DMS53 treated with DMSO at 0.1 percent for 48 hours (cell line): ENCODE results near the gene BRINP3.
"Not testable (repeated sequence)": the region's sequence is repeated elsewhere in the genome, so short reads cannot be mapped to it uniquely, and the experiment has no call there.

ENCODE experiments used
- DNase-seq: peaks from one replicate; lab custom pipeline; 2025; ENCODE audit not compliant: unreplicated experiment; lab: John Stamatoyannopoulos, UW

Gene BRINP3

DNA sequence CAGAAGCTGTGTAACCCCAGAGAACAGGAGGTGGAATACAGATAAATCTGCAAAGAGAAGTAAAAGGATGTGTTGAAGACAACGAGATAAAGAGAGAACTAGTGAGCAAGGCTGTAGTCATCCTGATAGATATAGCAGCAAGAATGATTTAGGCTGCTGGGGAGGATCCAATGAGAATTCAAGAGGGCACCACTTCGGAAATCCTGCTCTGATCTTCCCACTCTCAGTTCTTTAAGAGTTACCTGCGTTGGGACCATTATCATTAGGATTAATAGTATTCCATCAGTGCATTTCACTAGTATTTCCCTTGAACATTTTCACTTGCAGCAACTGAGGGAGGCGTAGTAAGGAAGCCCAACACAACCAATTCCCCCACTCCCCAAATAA, at the start of gene BRINP3:
Gene BRINP3, minus strand, starts transcription at position 103 of the 387 bp plus-strand sequence.
- no peak for DNase-seq

DNA sequence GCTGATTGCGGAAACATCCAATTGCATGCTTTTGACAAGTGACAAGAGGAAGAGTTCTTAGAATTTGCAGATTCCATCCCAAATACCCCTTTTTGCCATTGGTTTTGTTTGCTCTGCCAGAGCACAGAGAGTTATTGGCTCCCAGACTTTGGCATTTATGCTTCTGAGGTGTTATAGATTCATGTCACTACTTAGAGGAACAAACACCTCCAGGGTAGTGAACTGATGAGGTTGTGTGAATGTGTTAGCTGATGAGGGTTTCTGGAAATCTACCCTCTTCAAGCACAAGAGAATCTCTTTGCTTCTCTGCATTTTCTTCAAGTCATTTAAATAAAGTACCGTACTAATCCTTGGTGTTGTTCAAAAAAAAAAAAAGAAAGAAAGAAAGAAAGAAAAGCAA, 33.9 kb upstream of the BRINP3 start:
- DNase-seq = no peak

DNA sequence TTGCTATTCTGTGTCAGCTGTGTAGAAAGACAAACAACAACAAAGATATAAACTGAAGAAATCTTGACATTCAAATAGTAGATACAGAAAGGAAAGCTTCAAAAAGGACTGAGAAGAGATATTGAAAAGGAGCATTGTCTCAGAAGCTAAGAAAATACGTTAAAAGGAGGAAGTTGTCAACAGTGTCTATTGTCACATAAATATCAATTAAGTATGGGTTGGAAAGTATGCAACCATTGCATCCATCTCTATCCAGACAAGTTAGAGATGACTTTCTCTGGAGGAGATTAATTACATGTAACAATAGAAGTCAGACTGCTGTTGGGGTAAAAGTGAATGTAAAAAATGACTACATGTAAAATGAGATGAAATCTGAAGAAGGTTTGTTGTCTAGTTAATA, 29.7 kb upstream of the BRINP3 start:
- DNase-seq = no peak

DNA sequence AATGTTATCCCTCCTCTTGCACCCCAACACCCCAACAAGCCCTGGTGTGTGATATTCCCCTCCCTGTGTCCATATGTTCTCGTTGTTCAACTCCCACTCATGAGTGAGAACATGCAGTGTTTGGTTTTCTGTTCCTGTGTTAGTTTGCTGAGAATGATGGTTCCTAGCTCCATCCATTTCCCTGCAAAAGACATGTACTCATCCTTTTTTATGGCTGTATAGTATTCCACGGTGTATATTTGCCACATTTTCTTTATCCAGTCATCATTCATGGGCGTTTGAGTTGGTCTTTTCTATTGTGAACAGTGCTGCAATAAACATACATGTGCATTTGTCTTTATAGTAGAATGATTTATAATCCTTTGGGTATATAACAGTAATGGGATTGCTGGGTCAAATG, 26.9 kb upstream of the BRINP3 start:
- DNase-seq = not testable (repeated sequence)

DNA sequence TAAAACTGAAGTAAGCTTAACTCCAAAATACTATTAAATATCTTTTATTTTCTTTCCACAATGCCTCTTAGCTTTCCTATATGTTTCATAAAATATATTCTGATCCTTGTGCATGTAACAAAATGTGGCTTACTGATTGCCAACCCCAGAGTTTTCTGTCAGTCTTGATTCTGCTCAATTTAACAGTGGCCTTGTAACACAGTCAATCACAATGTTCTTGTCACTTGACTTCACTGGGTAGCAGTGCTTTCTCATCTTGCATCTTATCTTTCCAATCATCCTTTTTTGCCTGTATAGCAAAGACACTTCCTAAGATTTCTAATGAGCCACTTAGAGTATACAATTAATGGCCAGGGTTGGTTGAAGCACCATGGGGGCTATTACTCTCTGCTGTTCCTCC, 19.9 kb upstream of the BRINP3 start:
- DNase-seq = no peak

DNA sequence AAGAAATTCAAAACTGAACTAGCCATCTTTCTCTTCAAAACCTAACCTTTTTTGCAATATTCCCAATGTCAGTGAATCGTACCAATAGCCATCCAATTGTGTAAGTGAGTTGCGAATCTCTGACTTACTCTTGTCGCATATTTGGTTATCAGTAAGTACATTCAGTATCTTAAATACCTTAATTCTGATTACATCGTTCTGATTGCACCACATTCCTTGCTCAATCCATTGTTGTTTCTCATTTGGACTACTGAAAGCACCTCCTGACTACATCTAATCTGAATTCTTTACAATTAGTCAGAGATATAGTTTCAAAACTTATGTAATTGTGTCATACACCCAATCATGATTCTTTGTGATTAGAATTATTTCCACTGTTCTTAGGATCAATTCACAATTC, 16.8 kb upstream of the BRINP3 start:
- no peak for DNase-seq

DNA sequence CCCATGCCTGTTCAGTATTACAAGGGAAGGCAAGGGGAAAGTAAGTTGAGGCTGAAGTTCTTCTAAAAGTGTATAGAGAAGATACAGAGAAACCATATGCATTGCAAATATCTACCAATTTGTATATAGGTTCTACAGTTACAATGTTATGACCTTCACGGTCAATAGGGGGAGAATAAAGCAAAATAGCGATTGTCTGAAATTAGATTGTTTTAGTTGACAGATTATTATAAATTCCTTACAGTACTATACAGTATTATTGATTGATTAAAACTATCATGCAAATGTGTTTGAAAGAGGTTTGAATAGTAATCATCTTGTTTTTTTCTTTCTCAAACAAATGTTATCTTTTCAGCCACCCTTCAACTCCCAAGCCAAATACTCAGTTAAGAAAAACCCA, 13.7 kb upstream of the BRINP3 start:
- DNase-seq = no peak

DNA sequence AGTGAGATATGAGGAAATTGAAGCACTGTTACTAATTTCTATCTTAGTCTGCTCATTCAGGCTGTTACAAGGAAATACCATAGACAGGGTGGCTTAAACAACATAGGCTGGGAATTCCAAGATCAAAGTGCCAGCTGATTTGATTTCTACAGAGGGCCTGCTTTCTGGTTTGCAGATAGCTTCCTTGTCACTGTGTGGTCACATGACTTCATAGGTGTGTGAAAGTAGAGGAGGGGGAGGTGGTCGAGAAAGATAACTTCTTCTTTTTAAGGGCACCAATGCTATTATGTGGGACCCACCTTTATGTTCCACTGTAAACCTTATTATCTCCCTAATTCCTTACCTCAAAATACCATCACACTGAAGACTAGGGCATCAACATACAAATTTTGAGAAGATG, 6.4 kb upstream of the BRINP3 start:
- DNase-seq = no peak

DNA sequence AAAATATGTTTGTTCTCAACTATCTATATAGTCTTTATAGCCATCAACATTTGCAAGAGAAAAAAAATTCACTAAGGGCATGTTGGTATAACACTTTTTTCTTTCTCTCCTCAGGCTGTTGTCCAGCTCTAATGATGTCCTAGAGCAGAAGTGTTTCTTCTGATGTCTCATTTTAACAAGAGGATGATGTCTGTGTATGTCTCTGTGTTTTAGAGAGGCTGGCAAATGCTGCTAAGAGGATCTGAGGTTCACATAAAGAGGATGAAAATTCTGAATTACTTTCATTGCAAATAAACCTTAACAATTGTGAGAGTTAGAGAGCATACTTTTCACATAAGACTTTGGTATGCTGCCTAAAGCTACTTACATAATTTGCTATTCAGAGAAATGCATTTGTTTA, 2.6 kb upstream of the BRINP3 start:
- no peak for DNase-seq

DNA sequence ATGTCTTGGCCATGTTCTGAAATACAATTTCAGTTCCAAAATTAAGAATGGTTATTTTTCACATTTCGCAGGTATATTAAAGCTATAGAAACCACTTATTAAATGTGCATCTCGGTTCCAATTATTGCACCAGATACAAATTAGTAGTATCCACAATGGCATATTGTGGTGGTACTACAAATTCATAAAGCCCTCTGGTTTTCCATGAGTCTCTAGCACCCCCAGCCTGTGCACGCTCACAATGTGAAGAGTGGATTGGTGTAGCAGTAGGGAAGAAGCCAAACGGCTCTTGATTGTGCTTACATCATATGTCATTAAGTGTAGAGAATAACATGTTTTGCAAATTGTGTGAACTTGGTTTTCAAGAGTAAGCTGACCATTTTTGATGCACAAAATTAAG, 1.9 kb upstream of the BRINP3 start:
- no peak for DNase-seq

DNA sequence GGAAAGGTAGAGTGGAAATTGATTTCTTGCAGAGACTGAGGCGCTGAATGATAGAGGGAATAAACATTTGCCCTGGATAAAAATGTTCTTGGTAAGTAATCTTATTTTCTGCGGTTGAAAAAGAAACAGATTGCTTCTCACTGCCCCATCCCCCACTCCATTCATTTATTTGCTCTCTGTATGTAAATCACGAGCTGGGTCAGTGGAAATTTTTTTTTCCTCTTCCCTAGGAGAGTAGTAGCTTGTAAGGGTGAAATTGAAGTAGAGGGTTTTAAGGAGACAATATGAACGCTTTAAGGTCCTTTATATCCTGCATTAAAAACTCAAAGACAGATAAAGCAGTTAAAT, 1.4 kb upstream of the BRINP3 start:
- peak; percentile 35 for DNase-seq

DNA sequence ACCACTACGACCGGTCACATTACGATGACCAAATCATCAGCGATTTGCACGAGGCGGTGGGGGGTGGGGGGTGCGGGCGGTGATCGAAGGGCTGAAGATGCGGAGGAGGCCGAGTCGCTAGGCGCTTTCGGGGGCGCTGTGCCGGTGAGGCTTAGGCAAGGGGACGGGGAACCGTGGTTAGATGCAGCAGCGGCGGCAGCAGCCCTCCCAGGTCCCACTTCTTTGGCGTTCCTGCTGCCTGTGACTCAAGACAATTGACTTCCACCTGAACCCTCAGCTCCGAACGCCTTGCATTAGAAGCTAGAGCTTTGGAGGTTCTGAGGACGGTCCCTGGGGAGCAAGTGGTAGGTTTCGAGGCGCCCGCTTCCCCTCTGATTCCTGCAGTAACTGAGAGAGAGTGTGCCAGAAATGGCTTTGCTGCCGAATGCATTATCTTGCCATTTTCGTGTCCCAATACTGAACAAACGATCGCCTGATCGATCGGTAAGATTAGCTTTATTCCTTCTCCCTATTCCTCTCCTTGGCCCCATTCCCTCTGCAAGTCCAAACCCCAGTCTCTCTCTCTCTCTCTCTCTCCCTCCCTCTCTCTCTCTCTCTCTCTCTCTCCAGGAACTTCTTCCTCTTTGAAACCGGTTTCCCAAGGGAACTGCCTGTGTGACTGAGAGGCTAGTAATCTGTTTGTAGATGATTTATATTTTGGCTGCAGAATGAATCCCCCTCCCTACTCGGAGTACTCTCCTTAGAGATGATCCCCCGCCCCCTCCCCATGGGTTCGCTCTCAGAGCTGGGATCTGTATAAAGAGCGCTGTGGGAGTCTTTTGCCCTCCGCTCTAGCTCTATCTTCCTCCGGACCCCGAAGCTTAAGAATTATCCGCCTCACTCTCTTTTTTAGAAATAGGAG, 735 bp upstream of the BRINP3 start:
- peak; percentile 81 for DNase-seq

DNA sequence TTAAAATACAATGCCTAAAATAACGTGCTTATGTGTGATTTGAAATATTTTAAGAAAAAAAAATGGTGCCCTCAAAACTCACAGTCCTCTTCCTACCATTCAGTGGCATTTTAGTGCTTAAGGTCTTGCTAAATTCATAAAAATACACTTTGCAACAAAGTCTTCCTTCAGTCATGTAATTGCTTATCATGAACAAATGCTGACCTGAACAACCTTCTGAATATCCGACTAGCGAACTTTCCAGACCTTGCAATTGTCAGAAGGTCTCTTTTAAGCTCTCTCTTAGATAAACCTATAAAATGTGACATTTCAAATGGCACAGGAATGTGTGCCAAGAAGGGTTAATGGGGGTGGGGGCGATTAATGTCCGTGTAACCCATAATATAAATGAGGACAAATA, 858 bp downstream of the BRINP3 start:
- DNase-seq = no peak

DNA sequence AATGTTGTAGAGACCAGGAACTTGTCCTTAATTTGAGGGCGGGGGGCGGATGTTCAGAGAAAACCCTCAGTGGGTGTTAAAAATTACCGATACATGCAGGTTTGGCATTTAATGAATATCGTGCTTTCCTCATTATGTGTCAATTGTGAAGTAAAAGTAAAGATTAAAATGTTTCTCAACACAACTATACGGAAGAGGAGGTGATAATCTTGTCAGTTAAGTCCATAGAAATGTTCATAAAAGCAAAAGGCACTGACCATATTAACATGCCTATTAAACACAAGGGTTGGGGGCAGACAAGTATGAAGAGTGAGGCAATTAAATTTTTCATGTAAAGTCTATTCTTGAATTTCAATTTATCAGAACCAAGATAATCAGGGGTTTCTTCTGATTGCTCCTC, 1.3 kb downstream of the BRINP3 start:
- no peak for DNase-seq

DNA sequence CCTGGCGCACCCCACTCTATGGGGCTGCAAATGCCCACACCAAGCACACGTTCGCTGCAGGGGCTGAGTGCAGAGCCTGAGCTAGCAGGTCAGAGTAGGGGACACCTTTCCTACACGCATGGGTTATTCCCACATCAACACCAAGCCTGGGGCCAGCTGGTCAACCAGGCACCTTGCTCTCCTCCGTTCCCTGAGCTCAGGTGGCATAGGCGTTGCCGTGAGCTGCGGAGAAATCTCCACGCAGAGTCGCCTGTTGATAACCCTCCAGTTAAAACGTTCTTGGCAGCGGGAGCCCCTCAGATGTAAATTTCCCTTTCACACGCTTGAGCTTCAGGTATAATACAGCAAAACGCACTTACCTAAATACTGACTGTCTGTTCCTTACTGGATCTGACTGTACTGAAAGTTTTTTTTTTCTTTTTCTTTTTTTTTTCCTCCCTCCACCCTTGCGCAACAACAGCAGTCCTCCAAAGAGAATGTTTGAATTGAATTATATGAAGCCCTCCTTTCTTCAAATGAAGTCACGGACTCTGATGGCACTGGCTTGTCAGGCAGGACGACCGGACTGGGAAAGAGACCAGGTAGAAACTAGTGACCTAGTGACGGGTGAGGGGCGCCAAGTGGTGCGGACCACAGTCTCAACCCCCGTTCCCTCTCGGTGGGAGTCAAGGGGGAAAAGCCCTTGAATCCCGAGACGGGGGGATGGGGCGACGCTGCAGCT, 2.1 kb downstream of the BRINP3 start:
- DNase-seq = peak; percentile 10

DNA sequence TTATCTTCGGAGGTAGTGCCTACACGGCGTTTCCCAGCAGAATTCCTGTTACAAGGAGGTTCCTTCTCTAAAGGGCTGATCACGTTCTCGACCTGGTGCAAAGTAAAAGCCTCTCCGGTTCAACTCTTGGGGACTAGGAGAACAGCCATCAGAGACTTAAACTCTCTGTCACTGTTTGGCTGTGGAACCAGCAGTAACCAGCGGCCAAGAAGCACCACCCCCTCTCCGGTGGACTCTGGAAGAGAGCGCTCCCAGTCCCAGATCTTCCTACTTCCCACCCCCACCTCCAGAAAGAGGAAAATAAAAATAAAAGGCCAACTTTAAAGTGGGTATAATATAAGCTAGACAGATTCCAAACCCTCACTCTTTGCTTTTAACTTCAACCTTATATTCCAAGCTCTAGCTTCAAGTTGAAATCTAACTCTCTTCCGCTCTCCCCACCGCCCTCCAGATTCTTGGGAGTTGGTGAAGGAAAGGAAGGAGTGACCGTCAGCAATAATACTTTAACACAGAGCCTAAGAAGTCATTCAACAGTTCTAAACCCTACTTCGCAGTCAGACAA, 2.9 kb downstream of the BRINP3 start:
- DNase-seq = no peak

DNA sequence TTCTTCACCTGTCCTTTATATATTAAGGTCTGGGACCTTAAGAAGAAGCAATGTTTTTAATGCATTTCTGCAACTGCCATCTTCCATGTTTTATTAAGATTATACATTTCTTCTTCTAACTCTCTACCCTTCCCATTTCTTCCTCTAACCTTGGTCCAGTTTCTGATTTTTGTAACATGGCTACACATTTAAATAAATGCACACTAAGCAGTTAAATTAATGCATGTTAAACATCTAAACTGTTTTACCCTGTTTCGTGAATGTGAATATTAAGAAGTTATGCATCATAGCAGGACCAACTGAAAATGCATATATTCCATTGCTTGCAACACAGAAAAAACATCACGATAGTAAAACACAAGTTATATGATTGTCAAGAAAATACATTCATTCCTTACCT, 3.7 kb downstream of the BRINP3 start:
- no peak for DNase-seq

DNA sequence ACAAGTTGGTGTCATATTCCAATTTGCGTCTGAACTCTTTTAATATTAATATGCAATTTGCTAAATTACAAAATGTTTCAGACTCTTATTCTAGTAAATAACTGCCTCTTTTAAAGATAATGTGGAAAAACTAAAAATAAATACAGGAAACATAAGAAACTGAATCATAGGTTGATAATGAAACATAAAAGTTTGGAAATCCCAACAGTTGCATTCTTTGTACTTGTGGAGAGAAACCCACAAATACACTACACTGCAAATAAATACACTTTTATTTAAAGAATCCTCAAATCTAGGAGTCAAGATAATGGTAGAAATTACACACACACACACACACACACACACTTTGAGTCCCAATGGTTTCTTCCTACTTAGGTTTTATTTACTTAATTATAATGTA, 5.2 kb downstream of the BRINP3 start:
- DNase-seq = no peak

DNA sequence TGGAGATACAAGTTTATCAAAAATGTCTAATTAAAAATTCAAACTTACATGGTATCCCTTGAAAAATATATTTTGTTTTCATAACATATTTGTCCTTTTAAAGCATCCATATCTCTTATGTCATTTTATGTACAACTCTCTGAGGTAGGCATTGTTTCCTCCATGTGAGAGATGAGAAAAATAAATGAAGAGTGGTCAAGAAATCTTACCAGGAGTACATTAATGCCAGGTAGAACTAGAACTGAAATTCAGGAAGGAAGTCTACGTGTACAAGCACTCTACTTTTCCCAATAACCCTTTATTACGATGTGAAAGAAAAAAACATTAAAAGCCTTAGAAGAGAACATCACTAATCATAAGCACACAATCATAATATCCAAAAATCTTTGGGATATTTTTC, 5.6 kb downstream of the BRINP3 start:
- no peak for DNase-seq

DNA sequence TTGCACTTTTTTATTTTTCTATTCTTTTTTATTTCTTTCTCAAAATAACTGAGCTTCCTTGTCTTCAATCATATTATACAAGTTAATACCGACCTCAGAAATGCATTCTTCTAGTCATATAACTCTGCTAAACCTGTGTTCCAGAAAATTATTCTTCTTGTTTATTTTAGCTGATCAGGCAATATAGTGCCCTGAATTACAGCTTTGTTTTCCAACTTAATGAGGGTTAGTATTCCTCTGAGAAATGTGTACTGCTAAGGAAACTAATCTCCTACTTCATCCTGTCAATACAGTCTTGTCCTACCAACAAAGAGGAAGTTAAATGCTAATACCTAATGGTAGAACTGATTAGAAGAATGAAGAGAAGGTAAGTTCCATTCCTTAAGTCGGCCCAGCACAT, 13.0 kb downstream of the BRINP3 start:
- no peak for DNase-seq

DNA sequence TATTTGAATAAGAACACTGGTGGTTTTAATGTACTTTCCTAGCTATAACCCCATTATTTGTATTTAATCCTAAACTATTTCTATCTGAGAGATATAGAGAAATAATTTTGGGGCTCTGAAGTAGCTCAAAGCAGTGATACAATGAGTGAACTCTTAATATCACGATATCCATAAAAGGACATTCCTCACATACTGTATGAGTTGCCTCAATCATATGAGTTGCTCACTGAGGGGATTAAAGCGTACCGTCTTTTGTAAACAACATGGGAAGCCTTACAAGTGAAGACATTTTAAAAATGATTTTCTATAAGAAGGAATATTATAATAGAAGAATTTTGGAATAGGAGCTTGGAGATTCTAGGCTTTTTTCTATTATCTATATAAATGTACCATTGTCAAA, 21.5 kb downstream of the BRINP3 start:
- DNase-seq = no peak

DNA sequence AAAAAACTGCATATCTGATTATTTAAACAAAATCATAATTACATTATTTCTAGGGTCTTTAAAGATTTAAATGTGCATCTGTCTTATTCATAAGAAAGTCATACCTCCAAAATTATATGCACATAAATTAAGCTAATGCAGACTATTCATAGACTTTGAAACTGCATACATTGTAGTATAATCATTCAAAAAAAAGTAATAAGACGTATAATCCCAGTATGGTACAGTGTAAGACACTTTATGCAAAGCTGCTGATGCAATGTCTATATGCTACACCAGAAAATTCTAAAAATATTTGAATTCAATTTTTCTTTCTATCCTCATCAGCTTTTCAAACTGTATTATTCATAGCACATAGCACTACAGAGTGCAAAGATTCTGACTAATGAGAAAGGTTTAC, 22.0 kb downstream of the BRINP3 start:
- no peak for DNase-seq
